Umbilical cord (tissue), 2 donors: ENCODE data around the gene MAT2B. TPM values are rescaled to one million over a fixed set of nuclear protein-coding genes. Genes with fewer than 3 reads are reported as not detected.

ENCODE experiments used
- DNase-seq: peaks from one replicate; pipeline ENCODE4 v3.0.0-alpha.2; 2015; ENCODE audit warnings: low spot score
- total RNA-seq: library from RNA; depleted of rRNA; stranded (reverse); fragments of >200 nt; gene quantifications from one replicate; pipeline ENCODE4 v1.2.3, GENCODE V29; 2014; ENCODE audit warnings: low replicate concordance; ENCODE audit not compliant: insufficient read depth

Gene MAT2B
- total RNA-seq, result 84.7 TPM

DNA sequence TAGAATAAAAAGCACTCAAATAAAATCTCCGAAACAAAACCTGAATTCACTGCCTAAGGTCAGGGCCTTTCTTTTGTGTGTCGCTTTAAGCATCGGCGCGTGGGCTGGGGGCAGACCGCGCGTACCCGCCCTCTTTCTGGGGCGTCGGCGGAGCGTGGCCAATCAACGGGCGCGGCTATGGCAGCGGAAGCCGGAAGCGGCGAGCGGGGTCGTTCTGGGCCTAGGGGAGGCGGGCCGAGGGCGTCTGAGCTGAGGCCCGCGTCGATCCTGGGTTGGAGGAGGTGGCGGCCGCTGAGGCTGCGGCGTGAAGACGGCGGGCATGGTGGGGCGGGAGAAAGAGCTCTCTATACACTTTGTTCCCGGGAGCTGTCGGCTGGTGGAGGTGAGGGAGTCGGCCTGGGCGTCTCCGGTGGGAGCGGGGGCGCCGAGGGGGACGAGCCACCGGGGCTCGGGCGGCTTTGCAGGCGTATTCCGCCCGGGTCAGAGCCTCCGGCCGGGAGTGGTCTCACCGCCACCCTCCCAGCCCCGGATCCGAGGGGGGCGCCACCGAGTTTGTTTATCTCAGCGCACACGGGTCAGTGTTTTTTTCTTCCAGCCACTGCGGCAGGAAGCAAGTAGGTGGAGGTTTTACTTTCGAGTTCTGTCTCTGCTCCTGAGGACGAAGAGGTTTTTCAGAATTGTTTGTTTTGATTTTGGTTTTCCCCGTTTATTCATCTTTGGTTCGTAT lies at the start of gene MAT2B:
Gene MAT2B (plus strand): TSS at position 252 of the 727 bp plus-strand sequence. CDS start 68 bp downstream, at position 320.
- DNase-seq, result peak; percentile 98

DNA sequence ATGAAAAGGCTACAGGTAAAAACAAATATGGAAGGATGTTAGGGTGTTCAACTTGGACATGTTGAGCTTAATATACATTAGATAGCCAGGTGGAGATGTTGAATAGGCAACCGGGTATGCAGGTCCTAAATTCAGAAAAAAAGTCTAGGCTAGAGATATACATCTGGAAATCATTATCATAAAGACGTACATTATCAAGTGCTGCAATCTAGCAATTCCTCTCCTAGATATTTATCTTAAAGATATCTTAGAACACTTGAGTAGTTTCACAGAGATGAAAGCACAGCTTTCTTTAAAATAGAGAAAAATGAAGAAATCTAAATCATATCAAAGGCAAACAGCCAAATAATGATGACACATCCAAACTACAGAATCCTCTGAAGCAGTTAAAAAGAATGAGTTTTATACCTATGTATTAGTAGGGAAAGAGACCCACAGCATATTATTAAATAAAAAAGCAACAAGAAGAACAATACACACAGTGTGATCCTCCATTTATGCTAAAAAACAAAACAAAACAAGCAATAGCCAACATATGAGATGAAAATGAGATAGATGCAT lies 49.3 kb upstream of the MAT2B start:
- DNase-seq, result no peak

DNA sequence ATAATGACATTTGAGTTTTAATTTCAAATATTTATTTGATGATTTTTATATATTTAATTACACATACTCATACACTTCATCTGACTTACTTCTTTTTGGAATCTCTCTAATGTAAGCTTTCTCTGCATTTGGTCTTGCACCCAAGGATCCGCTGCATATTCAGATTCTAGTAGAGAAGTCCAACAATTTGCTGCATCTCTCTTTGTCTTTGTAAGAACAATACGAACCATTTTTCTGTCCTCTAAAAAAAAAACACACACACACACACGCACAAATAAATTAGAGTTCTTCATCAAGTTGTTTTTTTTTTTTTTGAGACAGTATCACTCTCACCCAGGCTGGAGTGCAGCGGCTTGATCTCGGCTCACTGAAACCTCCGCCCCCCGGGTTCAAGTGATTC lies 48.6 kb upstream of the MAT2B start:
- DNase-seq, result no peak

DNA sequence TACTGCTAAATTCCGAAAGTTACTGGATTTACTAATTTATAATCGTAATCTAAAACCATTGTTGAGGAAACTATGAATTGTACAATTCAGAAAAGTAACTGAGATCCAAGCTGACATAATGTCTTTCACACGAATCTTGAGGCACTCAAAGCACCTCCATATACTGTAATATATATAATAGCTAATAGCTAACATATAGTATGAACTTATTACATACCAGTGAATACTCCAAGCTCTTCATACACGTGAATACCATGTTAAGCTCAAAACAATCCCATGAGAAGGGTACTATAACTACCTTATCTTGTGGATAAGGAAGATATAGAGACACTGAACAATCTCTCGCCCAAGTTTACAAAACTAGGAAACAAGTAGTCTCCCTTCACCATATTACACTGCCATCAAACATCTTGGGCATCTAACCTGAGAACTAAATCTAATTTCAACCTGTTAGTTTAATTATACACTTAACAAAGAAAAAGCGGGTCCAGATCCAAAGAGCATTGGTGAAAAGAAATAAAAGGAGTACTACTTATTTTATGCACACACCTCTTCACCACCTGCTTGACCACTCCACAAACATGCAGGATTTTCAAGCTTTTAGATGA lies 46.5 kb upstream of the MAT2B start:
- no peak for DNase-seq

DNA sequence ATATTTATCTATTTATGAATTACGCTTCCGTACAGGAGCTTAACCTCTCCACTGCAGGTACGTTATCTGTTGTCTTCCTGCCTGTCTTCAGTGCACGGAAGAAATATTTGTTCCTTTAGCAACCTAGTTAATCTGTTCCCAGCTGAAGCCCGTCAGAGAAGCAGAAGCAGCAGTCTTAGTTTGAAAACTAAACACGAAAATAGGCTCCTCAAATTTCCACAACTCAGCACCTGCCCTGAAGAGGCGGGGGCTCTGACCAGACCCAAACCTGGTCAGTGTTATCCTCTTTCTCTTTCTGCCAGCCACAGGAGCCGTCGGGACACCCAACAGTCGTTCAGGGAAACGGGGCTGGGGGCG lies 46.0 kb upstream of the MAT2B start:
- DNase-seq, result no peak

DNA sequence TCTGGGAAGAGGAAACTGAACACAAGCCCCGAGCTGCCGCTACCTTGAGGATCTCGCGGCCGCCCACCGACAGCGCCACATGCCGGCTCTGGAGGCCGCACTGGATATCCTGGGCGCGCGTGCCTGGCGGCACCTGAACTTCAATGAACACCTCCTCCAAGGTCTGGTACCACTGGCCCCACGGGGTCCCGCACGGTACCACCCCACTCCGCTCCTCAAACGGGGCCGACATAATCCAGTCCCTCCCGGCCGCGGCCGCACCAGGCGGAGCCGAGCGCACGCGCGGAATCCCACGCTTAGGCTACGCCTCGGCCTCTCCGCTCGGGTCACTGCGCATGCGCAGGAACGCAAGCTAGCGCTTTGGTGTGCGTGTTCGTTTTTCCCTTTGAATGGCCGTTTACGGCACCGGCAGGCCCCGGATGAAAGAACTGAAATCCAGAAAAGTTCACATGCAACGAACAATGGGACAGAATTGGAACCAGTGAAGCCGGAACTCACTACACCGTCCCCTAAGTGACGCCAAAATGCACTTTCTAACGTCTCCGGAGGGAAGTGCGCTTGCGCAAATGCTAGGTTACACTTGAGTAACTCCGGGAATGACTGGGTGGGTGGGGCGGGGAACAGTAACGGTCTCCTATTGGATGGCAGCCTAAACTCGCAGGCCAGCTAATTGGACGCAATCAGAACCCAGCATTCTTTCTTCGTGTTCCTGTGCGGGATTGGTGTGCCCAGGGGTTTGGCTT lies 45.4 kb upstream of the MAT2B start, which contains the start of gene NUDCD2:
Gene NUDCD2 (minus strand): TSS at position 284 of the 743 bp plus-strand sequence. CDS start 52 bp downstream, at position 232.
- DNase-seq, result peak; percentile 99

DNA sequence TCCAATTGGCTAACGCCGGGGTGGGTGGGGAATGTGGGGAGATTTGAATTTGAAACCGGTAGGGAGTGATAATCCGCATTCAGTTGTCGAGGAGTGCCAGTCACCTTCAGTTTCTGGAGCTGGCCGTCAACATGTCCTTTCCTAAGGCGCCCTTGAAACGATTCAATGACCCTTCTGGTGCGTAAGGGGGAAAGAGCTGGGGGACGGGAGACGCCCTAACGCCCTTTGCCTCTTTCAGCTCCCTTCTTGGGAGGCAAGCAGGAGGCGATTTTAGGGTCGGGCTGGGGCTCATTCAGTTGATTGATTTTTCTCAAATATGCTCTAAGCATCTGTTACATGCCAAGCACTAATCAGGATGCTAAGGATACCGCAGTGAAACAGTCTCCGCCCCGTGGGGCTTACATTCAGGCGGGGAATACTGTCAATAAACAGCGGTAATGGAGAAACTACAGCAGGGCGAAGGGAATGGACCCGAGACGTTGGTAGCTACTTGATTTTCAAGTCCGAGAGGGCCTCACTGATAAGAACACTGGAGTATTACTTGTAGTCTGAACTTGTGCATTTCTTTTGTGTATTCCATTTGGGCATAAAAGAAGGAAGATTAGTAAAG lies 44.8 kb upstream of the MAT2B start, which contains the start of gene HMMR:
Gene HMMR (plus strand): TSS at position 71 of the 610 bp plus-strand sequence. CDS start 61 bp downstream, at position 132.
- peak; percentile 60 for DNase-seq

DNA sequence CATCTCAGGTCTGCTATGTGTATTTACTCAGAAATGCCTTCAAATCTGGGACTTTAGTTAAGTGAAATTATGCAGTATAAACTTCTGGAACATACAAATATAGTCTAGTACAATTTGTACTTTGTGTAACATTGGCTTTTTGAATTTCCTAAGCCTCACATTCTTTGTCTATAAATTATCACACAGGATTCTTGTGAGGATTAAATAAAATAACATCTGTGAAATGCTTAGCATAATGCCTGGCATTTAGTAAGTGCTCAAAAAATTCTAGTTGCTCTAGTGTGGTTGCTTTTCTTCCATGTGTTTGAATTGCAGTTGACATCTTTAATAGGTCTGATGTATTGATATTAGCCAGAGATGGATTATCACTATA lies 42.4 kb upstream of the MAT2B start:
- DNase-seq, result peak; percentile 12

DNA sequence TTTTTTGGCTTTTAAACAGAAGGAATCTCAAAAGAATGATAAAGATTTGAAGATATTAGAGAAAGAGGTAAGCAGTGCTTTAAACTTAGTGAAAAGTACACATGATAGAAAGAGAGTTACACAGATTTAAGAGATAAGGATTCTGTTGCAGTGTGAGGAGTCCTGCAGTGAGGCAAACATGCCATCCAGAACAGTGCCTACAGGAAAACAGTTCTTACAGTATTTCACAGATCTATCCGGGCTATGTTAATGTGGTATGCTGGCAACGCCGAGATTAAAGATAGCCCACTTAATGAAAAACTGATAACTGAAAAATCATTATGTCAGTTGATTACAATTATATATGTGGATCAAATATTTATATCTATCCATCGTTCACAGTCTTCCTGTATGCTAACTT lies 37.7 kb upstream of the MAT2B start:
- DNase-seq, result no peak

DNA sequence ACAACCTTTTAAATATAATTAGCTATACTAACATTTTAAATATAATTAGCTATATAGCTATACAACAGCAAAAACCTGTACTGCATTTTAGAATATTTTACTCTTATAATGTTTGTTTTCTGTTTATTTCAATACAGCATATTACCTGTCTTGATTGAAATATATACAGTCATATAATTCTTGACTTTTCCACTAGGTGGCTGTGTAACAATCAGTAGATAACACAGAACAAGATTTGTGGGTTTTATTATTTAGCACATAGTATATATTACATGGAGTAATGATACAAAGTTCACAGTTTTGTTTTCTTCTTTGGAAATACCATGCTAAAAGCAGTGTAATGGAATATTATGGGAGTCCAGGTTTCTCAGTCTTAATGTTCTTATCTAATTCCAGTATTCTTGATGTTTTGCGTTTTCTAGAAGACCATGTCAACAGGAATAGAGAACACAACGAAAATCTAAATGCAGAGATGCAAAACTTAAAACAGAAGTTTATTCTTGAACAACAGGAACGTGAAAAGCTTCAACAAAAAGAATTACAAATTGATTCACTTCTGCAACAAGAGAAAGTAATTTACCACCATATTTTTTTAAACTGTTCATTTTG lies 31.7 kb upstream of the MAT2B start:
- DNase-seq, result no peak

DNA sequence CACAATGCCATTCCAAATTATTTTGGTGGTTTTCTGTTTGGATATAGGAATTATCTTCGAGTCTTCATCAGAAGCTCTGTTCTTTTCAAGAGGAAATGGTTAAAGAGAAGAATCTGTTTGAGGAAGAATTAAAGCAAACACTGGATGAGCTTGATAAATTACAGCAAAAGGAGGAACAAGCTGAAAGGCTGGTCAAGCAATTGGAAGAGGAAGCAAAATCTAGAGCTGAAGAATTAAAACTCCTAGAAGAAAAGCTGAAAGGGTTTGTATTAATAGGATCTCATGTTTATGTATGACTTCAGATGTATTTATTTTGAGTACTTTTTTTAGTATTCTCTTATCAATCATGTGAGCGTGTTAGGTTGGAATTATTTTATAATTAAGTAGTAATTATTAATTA lies 30.0 kb upstream of the MAT2B start:
- DNase-seq, result no peak

DNA sequence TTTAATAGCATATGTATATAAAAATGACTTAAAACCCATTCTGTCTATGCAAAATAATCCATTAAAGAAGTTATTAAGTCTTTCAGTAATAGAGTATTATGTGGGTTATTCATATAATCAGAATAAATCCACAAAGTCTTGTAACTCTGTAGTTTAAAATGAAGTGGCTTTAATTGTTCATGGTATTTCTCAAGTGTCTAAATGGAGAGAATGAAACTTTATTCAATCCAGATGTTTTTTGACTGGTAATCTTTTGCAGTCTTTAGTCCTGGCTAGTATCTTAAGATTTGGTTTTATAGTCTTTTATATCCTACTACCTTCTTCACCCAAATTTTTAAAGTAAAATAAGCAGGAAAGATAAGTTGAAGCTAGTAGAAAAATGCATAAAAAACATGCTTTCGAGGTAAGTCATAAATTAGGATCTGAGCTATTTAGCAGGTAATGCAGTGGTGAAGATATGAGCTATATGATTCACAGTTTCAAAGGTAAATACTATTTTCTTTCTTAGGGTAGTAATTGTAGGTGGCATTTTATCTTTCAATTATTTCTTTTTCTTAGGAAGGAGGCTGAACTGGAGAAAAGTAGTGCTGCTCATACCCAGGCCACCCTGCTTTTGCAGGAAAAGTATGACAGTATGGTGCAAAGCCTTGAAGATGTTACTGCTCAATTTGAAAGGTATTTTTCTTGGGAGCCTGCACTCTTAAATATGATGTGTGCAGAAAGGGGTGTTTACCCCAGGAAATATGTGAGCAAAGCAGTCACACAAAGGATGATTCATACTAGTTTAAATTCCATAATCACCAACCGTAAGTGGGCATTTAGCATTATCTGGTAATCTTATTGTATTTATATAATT lies 27.1 kb upstream of the MAT2B start:
- peak; percentile 60 for DNase-seq

DNA sequence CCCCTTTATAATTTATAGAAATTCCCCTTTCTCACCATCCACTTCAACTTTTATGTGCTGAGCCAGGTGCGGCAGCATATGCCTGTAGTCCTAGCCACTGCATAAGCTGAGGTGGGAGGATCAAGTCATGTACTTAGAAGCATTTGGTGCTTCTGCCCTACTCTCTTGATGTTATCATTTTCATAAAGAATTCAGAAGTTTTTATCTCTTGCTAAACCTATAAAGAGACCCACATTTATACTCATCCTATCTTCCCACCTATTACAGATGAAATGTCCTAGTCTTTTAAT lies 26.5 kb upstream of the MAT2B start:
- no peak for DNase-seq

DNA sequence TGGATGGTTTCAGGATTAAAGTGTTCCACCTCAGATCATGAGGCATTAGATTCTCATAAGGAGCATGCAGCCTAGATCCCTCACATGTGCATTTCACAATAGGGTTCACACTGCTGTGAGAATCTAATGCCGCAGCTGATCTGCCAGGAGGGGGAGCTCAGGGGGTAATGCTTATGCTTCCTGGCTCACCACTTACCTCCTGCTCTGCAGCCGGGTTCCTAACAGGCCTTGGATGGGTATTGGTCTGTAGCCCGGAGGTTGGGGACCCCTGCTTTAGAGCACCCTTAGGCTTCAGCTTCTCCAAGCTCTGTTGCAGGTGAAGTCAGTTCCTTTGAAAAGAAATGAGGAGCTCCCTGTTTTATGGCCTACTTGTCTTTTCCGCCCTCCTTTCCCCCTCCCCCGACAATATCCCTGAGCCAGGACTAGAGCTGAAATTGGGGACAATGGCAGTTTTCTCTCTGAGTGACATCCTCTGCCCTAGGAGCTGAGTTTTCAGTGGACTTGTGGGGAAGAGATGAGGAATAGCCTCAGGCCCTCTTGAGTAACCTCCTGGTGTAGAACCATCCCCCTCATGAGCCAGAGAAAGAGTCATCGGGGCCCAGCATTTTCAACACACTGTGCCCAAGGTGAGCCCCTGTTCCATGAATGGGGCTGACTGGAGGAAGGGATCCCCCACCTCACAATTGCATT lies 16.2 kb upstream of the MAT2B start:
- DNase-seq, result no peak

DNA sequence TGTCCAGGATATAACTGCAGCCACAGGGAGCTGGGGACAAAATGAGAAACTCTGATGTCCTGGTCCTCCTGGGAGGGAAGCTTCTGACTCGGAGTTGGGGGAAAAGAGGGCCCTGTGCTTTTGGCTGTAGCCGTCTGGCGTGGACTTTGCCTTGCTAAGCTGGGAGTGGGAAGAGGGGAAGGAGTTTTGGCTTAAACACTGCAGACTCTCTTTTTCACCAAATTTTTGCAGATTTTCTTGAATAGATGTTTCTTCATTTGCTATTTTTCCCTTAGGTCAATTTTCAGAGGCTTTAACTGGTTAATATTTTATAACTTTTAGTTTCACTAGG lies 15.7 kb upstream of the MAT2B start:
- DNase-seq, result no peak

DNA sequence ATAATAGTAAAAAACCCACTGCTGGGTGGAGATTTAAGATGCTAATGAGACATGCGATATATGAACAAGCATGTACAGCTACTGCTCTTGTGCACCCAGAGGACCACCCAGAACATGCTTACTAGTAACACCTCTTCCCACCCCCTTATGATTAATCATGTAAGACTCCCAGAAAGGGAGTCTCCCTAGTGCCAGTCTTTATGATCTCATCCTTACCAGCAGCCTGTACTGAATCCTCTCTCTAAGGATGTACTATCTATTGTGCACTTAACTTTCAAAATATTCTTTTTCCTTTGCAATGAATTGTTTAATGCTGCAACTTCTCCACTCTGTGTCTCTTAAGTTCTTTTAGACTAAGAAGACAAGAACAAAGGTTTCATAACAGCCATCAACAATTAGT lies 9.1 kb upstream of the MAT2B start:
- DNase-seq, result no peak

DNA sequence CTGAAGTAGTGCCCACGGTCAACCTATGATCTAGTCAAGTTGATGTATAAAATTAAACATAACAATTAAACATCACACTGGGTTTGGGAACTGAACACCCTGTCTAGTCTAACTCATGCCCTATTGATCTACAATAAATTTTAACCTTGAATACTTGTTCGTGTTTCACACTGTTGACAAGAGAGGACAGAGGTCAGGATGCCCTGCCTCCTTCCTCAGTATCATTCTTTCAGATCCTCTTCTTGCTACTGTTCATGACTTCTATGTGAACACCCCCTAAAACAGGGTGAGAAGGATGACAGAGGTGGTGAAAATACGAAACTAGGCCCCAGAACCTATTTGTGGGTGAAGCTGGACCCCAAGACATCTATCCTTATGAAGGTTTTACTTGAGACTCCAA lies 8.1 kb upstream of the MAT2B start:
- DNase-seq, result no peak

DNA sequence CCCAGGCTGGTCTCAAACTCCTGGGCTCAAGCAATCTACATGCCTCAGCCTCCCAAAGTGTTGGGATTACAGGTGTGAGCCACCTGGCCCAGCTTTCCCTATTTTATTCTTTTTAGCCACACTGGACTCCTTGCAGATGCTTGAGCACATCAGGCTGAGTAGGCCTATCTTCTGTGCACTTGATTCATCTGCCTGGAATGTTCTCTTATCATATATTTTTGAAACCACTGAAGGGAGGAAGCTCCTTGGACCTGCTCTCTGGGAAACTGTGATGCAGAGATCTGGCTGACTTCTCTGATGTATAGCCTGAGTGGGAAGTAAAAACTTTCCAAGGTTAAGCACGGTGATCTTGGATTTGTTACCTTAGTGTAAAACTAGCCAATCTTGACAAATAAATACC lies 6.5 kb upstream of the MAT2B start:
- DNase-seq, result peak; percentile 86

DNA sequence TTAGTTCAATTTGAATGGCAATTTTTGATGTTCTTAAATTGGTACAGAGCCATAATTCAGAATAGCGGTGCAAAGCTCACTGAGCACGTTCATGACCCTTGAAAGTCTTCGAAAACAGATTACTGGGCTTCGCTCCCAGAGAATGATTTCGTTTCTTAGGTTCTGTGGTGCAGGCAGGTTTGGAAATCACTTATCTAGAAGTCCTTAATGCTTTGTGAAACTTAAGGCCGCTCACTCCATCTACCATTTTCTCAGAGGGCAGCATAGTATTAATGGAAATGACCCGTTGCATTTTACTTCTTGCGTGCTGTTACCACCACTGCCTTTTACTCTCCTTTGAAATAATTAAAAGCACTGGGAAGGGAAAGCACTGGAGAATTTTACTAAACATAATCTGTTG lies 2.9 kb upstream of the MAT2B start:
- peak; percentile 50 for DNase-seq
